ENCODE measurements around the gene TNKS1BP1. TPM values are rescaled to one million over a fixed set of nuclear protein-coding genes. Genes with fewer than 3 reads are reported as not detected.
"Not testable (repeated sequence)": the region's sequence is repeated elsewhere in the genome, so short reads cannot be mapped to it uniquely, and the experiment has no call there.

Gene TNKS1BP1
- total RNA-seq, 3 donors from 2014 or later (not counting 1 experiment from before 2014, with no cell fraction given) = 4.3 to 9.3 (median 7.5) TPM

- 62% methylated on average over 12 of the region's 12 CpGs for WGBS (ENCODE audit: insufficient coverage)
Measured at GRCh38 chr11:57340039-57340615, 15.4 kb upstream of the TNKS1BP1 start.

GRCh38 chr11:57339328-57339727 lies 14.6 kb upstream of the TNKS1BP1 start:
- peaks cover 29% of the 10 kb centered on the region for H3K4me1 ChIP-seq (ENCODE audit: control insufficient read depth, insufficient read depth, low read length)
- Mint-ChIP-seq H3K36me3 (no peaks in the 10 kb centered on the region), H3K27me3 (ENCODE audit: low read depth in 2 of 2) (peaks cover 0 to 13% of the 10 kb centered on the region in 2 donors), H3K9me3 (no peaks in the 10 kb centered on the region), H3K4me1 (peaks cover 35% of the 10 kb centered on the region in 2 donors), H3K27ac (peak overlapping the region in 1 of 2 donors; percentile 14), H3K4me3 (no peak overlapping the region)
- intact Hi-C loops (cut with micrococcal nuclease) = loop anchor here (5.0 kb wide), 2 partner anchors 88 to 328 kb away; partner anchors contain the start of genes SLC43A3 and ZDHHC5
- no peak for DNase-seq
- no peaks in the 10 kb centered on the region for H3K27me3 ChIP-seq (ENCODE audit: control insufficient read depth, insufficient read depth, low read length)
- H3K36me3 ChIP-seq (ENCODE audit: control insufficient read depth, insufficient read depth, low read length) = no peaks in the 10 kb centered on the region
- H3K4me3 ChIP-seq (ENCODE audit: low read length) = no peak overlapping the region
- 77% methylated on average over 5 of the region's 5 CpGs for WGBS (ENCODE audit: insufficient coverage)
- no peak overlapping the region for H3K27ac ChIP-seq (ENCODE audit: low read length)
- TF ChIP-seq CTCF (IDR thresholded peaks at IDR 0.05) = no peak
- H3K9me3 ChIP-seq (ENCODE audit: control insufficient read depth, insufficient read depth, low read length) = no peaks in the 10 kb centered on the region
- ATAC-seq = no peak

More at GRCh38 chr11:57340039-57340615, 15.4 kb upstream of the TNKS1BP1 start:
- no peaks in the 10 kb centered on the region for H3K9me3 Mint-ChIP-seq
- no peaks in the 10 kb centered on the region for H3K36me3 Mint-ChIP-seq
- Histone ChIP-seq H3K27ac (ENCODE audit: low read length) (no peak overlapping the region), H3K36me3 (ENCODE audit: control insufficient read depth, insufficient read depth, low read length) (no peaks in the 10 kb centered on the region), H3K27me3 (ENCODE audit: control insufficient read depth, insufficient read depth, low read length) (no peaks in the 10 kb centered on the region), H3K4me1 (ENCODE audit: control insufficient read depth, insufficient read depth, low read length) (peaks cover 21% of the 10 kb centered on the region), H3K4me3 (ENCODE audit: low read length) (no peak overlapping the region), H3K9me3 (ENCODE audit: control insufficient read depth, insufficient read depth, low read length) (no peaks in the 10 kb centered on the region)
- intact Hi-C loops (cut with micrococcal nuclease) = no loop called here
- no peak for ATAC-seq
- no peak overlapping the region for H3K4me3 Mint-ChIP-seq
- TF ChIP-seq CTCF (IDR thresholded peaks at IDR 0.05) = no peak
- DNase-seq = no peak
- peaks cover 27% of the 10 kb centered on the region in 2 donors for H3K4me1 Mint-ChIP-seq
- H3K27ac Mint-ChIP-seq = no peak overlapping the region
- H3K27me3 Mint-ChIP-seq (ENCODE audit: low read depth in 2 of 2) = peaks cover 0 to 13% of the 10 kb centered on the region in 2 donors

- H3K9me3 Mint-ChIP-seq = no peaks in the 10 kb centered on the region
- Histone ChIP-seq H3K4me1 (ENCODE audit: control insufficient read depth, insufficient read depth, low read length) (peaks cover 32% of the 10 kb centered on the region), H3K36me3 (ENCODE audit: control insufficient read depth, insufficient read depth, low read length) (peaks cover 2% of the 10 kb centered on the region), H3K27me3 (ENCODE audit: control insufficient read depth, insufficient read depth, low read length) (no peaks in the 10 kb centered on the region), H3K4me3 (ENCODE audit: low read length) (no peak within 1 kb of the TSS), H3K9me3 (ENCODE audit: control insufficient read depth, insufficient read depth, low read length) (no peaks in the 10 kb centered on the region), H3K27ac (ENCODE audit: low read length) (no peak within 1 kb of the TSS)
- H3K4me3 Mint-ChIP-seq = peak within 1 kb of the TSS; percentile 9
- no peaks in the 10 kb centered on the region for H3K36me3 Mint-ChIP-seq
- H3K4me1 Mint-ChIP-seq = peaks cover 46% of the 10 kb centered on the region in 2 donors
- WGBS (ENCODE audit: insufficient coverage) = 77% methylated on average over 4 of the region's 4 CpGs
- no peak for TF ChIP-seq CTCF (IDR thresholded peaks at IDR 0.05)
- DNase-seq (no peak), ATAC-seq (no peak)
- peak within 1 kb of the TSS in 1 of 2 donors; percentile 18 for H3K27ac Mint-ChIP-seq
- H3K27me3 Mint-ChIP-seq (ENCODE audit: low read depth in 2 of 2) = peaks cover 0 to 13% of the 10 kb centered on the region in 2 donors
- intact Hi-C loops (cut with micrococcal nuclease) = loop anchor here (5.0 kb wide), 2 partner anchors 89 to 329 kb away; partner anchors contain the start of genes SLC43A3 and ZDHHC5
Measured at GRCh38 chr11:57338142-57338541, 13.4 kb upstream of the TNKS1BP1 start, which contains the start of gene P2RX3. Gene P2RX3 (plus strand): TSS chr11:57338352. CDS start chr11:57338551, 199 bp downstream.

GRCh38 chr11:57336856-57337255 lies 12.1 kb upstream of the TNKS1BP1 start:
- Histone ChIP-seq H3K4me1 (ENCODE audit: control insufficient read depth, insufficient read depth, low read length) (peaks cover 31% of the 10 kb centered on the region), H3K27ac (ENCODE audit: low read length) (peak overlapping the region; percentile 95), H3K36me3 (ENCODE audit: control insufficient read depth, insufficient read depth, low read length) (peaks cover 15% of the 10 kb centered on the region)
- H3K9me3 ChIP-seq (ENCODE audit: control insufficient read depth, insufficient read depth, low read length); DNase-seq; H3K4me3 ChIP-seq (ENCODE audit: low read length); H3K9me3 Mint-ChIP-seq; H3K27me3 ChIP-seq (ENCODE audit: control insufficient read depth, insufficient read depth, low read length); H3K36me3 Mint-ChIP-seq; ATAC-seq: not testable (repeated sequence)
- 94% methylated on average over 6 of the region's 6 CpGs for WGBS (ENCODE audit: insufficient coverage)
- H3K4me1 Mint-ChIP-seq = peaks cover 46 to 48% of the 10 kb centered on the region in 2 donors
- H3K27ac Mint-ChIP-seq = peak overlapping the region; percentile 97 to 99
- intact Hi-C loops (cut with micrococcal nuclease) = loop anchor here (5.0 kb wide), 2 partner anchors 90 to 330 kb away; partner anchors contain the start of genes SLC43A3 and ZDHHC5
- peak overlapping the region; percentile 99 for H3K4me3 Mint-ChIP-seq
- peaks cover 0 to 13% of the 10 kb centered on the region in 2 donors for H3K27me3 Mint-ChIP-seq (ENCODE audit: low read depth in 2 of 2)

All from natural killer cell (primary cell).